OCI-LY3 (cell line): ENCODE data around the gene FCHSD1.

ENCODE experiments used
- H2AFZ ChIP-seq: fragments of 200-600, 300-600 bp; shearing (Covaris generic); 2 replicates; pipeline ENCODE4 v1.6.0; 2014; ENCODE audit warnings: antibody characterized with exemption, low read depth, low read length
- H3K27ac ChIP-seq: fragments of 200-600, 300-600 bp; sonication (generic); 2 replicates; pipeline ENCODE4 v1.5.1; 2014; ENCODE audit warnings: mild to moderate bottlenecking, low read length, moderate library complexity, mixed read lengths
- H3K27me3 ChIP-seq: fragments of 200-600, 300-600 bp; sonication (generic); 2 replicates; pipeline ENCODE4 v1.6.1; 2014; ENCODE audit warnings: low read depth, low read length, mixed read lengths
- H3K36me3 ChIP-seq: fragments of 200-600, 300-600 bp; sonication (generic); replicated peaks from 2 replicates; pipeline ENCODE3; 2014; ENCODE audit warnings: low read depth, low read length, mixed read lengths
- H3K4me1 ChIP-seq: fragments of 300-600, 200-600 bp; sonication (generic); 2 replicates; pipeline ENCODE4 v1.6.1; 2014; ENCODE audit warnings: low read length, mixed read lengths
- H3K4me2 ChIP-seq: fragments of 200-600, 300-600 bp; sonication (generic); 2 replicates; pipeline ENCODE4 v1.6.1; 2014; ENCODE audit warnings: low read length, mixed read lengths
- H3K4me3 ChIP-seq: fragments of 300-600, 200-600 bp; sonication (generic); 2 replicates; pipeline ENCODE4 v1.5.1; 2014; ENCODE audit warnings: antibody characterized with exemption, mild to moderate bottlenecking, low read length, moderate library complexity
- H3K79me2 ChIP-seq: fragments of 300-600, 200-600 bp; shearing (Covaris generic); 2 replicates; pipeline ENCODE4 v1.6.1; 2014; ENCODE audit warnings: mild to moderate bottlenecking, low read length, mixed read lengths
- H3K9ac ChIP-seq: fragments of 300-600, 200-600 bp; shearing (Covaris generic); 2 replicates; pipeline ENCODE4 v1.6.0; 2014; ENCODE audit warnings: mild to moderate bottlenecking, low read length, moderate library complexity
- H3K9me3 ChIP-seq: fragments of 200-600, 300-600 bp; shearing (Covaris generic); 2 replicates; pipeline ENCODE4 v1.6.1; 2014; ENCODE audit warnings: low read length, mixed read lengths; ENCODE audit not compliant: insufficient read depth
- H4K20me1 ChIP-seq: fragments of 200-600, 300-600 bp; sonication (generic); 2 replicates; pipeline ENCODE4 v1.6.1; 2016; ENCODE audit warnings: low read length, mixed read lengths; ENCODE audit not compliant: insufficient read depth
- EZH2phosphoT487 ChIP-seq: fragments of 200-600 bp; shearing (Covaris generic); IDR thresholded peaks from 2 replicates; pipeline ENCODE4 v1.6.1; 2018; ENCODE audit warnings: antibody characterized with exemption, mixed run types, low read depth
- TF ChIP-seq, protein P1 (sequence below): fragments of 200-600, 300-600 bp; sonication (generic); IDR thresholded peaks from 2 replicates; pipeline ENCODE4 v1.5.1; 2014; ENCODE audit warnings: antibody characterized with exemption, low read length, low read depth

FCHSD1 gene

DNA sequence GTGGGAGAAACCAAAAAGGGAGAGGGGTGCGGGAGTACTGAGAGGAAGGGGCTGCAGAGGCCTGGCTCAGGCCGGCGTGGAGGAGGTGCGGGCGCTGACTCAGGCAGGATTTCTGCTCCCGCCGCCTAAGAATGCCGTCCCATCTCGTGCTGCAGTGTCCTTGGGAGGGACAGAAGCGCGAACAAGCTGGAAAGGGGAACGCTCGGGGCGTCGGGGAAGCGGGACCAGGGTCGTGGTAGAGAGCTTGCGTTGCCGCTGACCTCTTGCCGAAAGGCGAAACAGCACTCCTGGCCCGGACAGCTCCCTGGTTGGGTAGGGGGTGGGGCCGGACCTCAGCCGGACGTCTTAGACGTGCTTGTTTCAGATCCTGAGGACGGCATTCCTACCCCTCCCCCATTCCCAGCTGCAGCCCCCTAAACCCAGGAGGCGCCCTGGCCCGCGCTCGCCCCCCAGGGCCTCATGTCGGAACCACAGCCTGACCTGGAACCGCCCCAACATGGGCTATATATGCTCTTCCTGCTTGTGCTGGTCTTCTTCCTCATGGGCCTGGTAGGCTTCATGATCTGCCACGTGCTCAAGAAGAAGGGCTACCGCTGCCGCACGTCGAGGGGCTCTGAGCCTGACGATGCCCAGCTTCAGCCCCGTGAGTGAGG, 13.3 kb downstream of the FCHSD1 start:
- H3K4me1 ChIP-seq = peaks cover 45% of the 10 kb centered on the region
- peak overlapping the region; percentile 66 for H3K4me2 ChIP-seq
- peak overlapping the region; percentile 98 for H3K9ac ChIP-seq
- peak overlapping the region; percentile 95 for H3K4me3 ChIP-seq
- no peaks in the 10 kb centered on the region for H3K27me3 ChIP-seq
- peaks cover 15% of the 10 kb centered on the region for H4K20me1 ChIP-seq
- H3K27ac ChIP-seq = peak overlapping the region; percentile 69
- H3K36me3 ChIP-seq = peaks cover 8% of the 10 kb centered on the region
- H3K9me3 ChIP-seq = no peaks in the 10 kb centered on the region
- TF ChIP-seq, protein P1, sequence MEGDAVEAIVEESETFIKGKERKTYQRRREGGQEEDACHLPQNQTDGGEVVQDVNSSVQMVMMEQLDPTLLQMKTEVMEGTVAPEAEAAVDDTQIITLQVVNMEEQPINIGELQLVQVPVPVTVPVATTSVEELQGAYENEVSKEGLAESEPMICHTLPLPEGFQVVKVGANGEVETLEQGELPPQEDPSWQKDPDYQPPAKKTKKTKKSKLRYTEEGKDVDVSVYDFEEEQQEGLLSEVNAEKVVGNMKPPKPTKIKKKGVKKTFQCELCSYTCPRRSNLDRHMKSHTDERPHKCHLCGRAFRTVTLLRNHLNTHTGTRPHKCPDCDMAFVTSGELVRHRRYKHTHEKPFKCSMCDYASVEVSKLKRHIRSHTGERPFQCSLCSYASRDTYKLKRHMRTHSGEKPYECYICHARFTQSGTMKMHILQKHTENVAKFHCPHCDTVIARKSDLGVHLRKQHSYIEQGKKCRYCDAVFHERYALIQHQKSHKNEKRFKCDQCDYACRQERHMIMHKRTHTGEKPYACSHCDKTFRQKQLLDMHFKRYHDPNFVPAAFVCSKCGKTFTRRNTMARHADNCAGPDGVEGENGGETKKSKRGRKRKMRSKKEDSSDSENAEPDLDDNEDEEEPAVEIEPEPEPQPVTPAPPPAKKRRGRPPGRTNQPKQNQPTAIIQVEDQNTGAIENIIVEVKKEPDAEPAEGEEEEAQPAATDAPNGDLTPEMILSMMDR = peak; percentile 57
- TF ChIP-seq EZH2phosphoT487 = no peak
- H3K79me2 ChIP-seq = peaks cover 50% of the 10 kb centered on the region
- H2AFZ ChIP-seq = peak overlapping the region; percentile 39; the same call in 1 of the 2 replicates

GRCh38 chr5:141637123-141637766, 14.0 kb downstream of the FCHSD1 start:
- peaks cover 21% of the 10 kb centered on the region for H4K20me1 ChIP-seq
- H2AFZ ChIP-seq = 0 out of 2 replicates have a peak overlapping the region, but pooled peaks have one; percentile 39
- peaks cover 52% of the 10 kb centered on the region for H3K4me1 ChIP-seq
- peaks cover 15% of the 10 kb centered on the region for H3K36me3 ChIP-seq
- no peaks in the 10 kb centered on the region for H3K27me3 ChIP-seq
- peaks cover 56% of the 10 kb centered on the region for H3K79me2 ChIP-seq
- H3K4me3 ChIP-seq = peak overlapping the region; percentile 95
- H3K9me3 ChIP-seq = no peaks in the 10 kb centered on the region
- no peak for TF ChIP-seq EZH2phosphoT487
- TF ChIP-seq, protein P1 = no peak
- peak overlapping the region; percentile 66 for H3K4me2 ChIP-seq
- H3K9ac ChIP-seq = peak overlapping the region; percentile 98
- H3K27ac ChIP-seq = peak overlapping the region; percentile 69

GRCh38 chr5:141636413-141637122, 14.7 kb downstream of the FCHSD1 start, which contains the start of the genes HDAC3 and RELL2:
HDAC3 (minus strand) TSS chr5:141636849; CDS start chr5:141636790, 59 bp downstream.
RELL2 (plus strand) TSS chr5:141636997; CDS start chr5:141638226, 1,229 bp downstream.
- Histone ChIP-seq H3K9ac (peak within 1 kb of the TSS; percentile 98), H3K27me3 (no peaks in the 10 kb centered on the region), H3K79me2 (peaks cover 62% of the 10 kb centered on the region), H4K20me1 (peaks cover 23% of the 10 kb centered on the region), H2AFZ (peak within 1 kb of the TSS; percentile 39; the same call in 1 of the 2 replicates), H3K4me3 (peak within 1 kb of the TSS; percentile 95), H3K4me1 (peaks cover 54% of the 10 kb centered on the region), H3K4me2 (peak within 1 kb of the TSS; percentile 95), H3K27ac (peak within 1 kb of the TSS; percentile 98), H3K36me3 (peaks cover 17% of the 10 kb centered on the region), H3K9me3 (no peaks in the 10 kb centered on the region)
- TF ChIP-seq, protein P1 = no peak
- no peak for TF ChIP-seq EZH2phosphoT487

DNA sequence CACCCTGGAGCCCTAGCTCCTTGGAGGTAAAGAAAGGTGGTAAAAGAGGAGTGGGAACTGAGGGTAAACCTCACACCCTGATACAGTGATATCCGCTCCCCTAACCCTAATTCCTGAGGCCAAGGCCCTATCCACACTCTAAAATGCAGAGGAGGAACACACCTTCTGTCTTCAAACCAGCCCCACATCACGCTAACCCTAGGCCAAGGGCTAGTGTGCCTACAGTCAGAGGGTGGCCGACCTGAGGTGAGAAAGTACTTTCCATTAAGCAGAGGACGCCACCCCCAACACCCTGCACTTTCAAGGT, 15.2 kb downstream of the FCHSD1 start:
- peaks cover 22% of the 10 kb centered on the region for H3K36me3 ChIP-seq
- peaks cover 50% of the 10 kb centered on the region for H3K4me1 ChIP-seq
- peaks cover 23% of the 10 kb centered on the region for H4K20me1 ChIP-seq
- peaks cover 67% of the 10 kb centered on the region for H3K79me2 ChIP-seq
- no peaks in the 10 kb centered on the region for H3K9me3 ChIP-seq
- peak overlapping the region; percentile 95 for H3K4me2 ChIP-seq
- peak overlapping the region; percentile 94 for H3K9ac ChIP-seq
- no peak for TF ChIP-seq EZH2phosphoT487
- TF ChIP-seq, protein P1 = no peak
- H2AFZ ChIP-seq = no peak overlapping the region
- peak overlapping the region; percentile 95 for H3K4me3 ChIP-seq
- no peaks in the 10 kb centered on the region for H3K27me3 ChIP-seq
- peak overlapping the region; percentile 98 for H3K27ac ChIP-seq
